GM10248 (cell line): ENCODE data around the gene SFTPA2.
"Not testable (repeated sequence)": the region's sequence is repeated elsewhere in the genome, so short reads cannot be mapped to it uniquely, and the experiment has no call there.

ENCODE experiments used
- CTCF ChIA-PET: fragments of 300-600 bp; sonication (Branson Sonifier 250); formaldehyde crosslinking; extraction: SDS; loops from one replicate; lab custom pipeline; 2021; ENCODE audit warnings: antibody characterized with exemption; lab: Yijun Ruan, JAX
- POLR2A ChIA-PET: fragments of 350-650 bp; sonication (Branson Sonifier 250); formaldehyde crosslinking; extraction: SDS; loops from one replicate; lab custom pipeline; 2020; ENCODE audit warnings: antibody characterized with exemption; lab: Yijun Ruan, JAX
- DNase-seq: peaks from one replicate; pipeline ENCODE4 v3.0.0; 2012; ENCODE audit errors: extremely low spot score
- TF ChIP-seq, protein P1 (sequence below): IDR thresholded peaks from 2 replicates; pipeline ENCODE4 v1.5.1; 2012; ENCODE audit warnings: mild to moderate bottlenecking, low read depth; ENCODE audit errors: extremely low read depth, missing control alignments, control extremely low read depth

Gene SFTPA2

DNA sequence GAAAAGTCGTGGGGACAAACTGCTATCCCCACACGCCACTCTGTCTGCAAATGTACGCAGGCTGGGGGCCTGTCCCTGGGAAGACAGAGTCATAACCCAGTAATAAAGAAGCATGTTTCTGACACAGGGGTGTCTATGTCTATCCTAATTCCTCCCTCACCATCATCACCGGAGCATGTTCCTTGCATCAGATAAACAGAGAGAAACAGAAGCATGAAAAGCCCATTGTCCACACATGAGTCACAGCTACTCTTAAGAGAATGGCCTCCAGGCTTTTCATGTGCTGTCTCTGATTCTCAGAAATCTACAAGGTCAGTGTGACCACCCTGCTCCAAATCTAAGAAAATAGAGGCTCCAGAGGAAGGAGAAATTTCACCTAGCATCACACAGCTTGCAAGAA, 52.0 kb downstream of the SFTPA2 start:
- POLR2A ChIA-PET, DNase-seq, CTCF ChIA-PET: not testable (repeated sequence)

DNA sequence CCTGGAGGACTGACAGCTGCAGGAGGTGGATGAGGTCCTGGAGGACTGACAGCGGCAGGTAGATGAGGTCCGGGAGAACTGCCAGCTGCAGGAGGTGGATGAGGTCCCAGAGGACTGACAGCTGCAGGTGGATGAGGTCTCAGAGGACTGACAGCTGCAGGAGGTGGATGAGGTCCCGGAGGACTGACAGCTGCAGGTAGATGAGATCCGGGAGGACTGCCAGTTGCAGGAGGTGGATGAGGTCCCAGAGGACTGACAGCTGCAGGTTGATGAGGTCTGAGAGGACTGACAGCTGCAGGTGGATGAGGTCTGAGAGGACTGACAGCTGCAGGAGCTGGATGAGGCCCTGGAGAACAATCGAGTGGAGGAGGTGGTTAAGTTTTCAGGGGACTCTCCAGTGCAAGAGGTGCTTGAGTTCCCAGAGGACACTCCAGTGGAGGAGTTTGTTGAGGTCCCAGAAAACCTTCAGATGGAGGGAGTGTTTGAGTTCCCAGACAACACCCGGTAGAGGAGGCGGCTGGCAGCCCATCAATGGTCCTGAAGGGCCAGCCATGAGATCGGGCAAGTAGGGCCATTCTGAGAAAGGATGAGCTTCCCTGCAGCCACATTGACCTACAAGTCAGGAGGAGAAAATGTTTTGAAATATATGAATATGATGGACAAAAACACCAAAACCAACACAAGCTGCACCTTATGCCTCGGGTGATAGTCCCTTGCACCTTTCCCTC, 52.6 kb downstream of the SFTPA2 start:
- ChIA-PET CTCF (interaction anchor here (1.5 kb wide), 1 partner anchor 423 kb away, joined by 3 read pairs; no protein-coding TSS in a partner anchor), POLR2A (no interaction called here)
- DNase-seq: no peak
- TF ChIP-seq, protein P1, sequence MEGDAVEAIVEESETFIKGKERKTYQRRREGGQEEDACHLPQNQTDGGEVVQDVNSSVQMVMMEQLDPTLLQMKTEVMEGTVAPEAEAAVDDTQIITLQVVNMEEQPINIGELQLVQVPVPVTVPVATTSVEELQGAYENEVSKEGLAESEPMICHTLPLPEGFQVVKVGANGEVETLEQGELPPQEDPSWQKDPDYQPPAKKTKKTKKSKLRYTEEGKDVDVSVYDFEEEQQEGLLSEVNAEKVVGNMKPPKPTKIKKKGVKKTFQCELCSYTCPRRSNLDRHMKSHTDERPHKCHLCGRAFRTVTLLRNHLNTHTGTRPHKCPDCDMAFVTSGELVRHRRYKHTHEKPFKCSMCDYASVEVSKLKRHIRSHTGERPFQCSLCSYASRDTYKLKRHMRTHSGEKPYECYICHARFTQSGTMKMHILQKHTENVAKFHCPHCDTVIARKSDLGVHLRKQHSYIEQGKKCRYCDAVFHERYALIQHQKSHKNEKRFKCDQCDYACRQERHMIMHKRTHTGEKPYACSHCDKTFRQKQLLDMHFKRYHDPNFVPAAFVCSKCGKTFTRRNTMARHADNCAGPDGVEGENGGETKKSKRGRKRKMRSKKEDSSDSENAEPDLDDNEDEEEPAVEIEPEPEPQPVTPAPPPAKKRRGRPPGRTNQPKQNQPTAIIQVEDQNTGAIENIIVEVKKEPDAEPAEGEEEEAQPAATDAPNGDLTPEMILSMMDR: no peak
